SU-DHL-6 (cell line): ENCODE results near the gene SIGLEC9.

ENCODE experiments used
- EZH2phosphoT487 ChIP-seq: fragments of 200-600 bp; sonication (generic), shearing (Covaris generic); conservative IDR thresholded peaks from 2 replicates; pipeline ENCODE4 v1.6.1; 2018; ENCODE audit warnings: mild to moderate bottlenecking, antibody characterized with exemption, low read length, moderate library complexity, mixed read lengths
- TF ChIP-seq, protein P1 (sequence below): fragments of 200-600 bp; sonication (generic); IDR thresholded peaks from one replicate; pipeline ENCODE4 v1.5.1; 2017; ENCODE audit warnings: antibody characterized with exemption, mild to moderate bottlenecking, low read length, moderate library complexity; ENCODE audit not compliant: insufficient read depth, poor library complexity, severe bottlenecking

DNA sequence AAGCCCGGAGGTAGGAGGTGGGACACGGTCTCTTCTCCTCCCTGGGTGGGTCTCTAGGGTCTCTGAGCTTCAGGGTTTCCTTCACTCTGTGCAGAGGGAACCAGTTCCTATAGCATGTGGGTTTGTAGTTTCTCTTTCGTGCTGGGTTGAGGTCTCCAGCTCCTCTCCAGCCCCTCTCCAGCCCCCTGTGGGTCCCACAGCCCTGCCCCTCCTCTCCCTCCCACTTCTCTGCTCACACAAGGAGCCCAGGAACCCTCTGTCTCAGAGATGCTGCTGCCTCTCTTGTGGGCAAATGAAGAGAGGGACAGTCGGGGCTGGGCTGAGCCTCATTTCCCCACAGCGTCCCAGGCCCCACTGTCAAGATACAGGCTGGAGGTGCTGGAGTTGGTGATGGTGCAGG is 18.8 kb downstream of the SIGLEC9 start:
- TF ChIP-seq, protein P1, sequence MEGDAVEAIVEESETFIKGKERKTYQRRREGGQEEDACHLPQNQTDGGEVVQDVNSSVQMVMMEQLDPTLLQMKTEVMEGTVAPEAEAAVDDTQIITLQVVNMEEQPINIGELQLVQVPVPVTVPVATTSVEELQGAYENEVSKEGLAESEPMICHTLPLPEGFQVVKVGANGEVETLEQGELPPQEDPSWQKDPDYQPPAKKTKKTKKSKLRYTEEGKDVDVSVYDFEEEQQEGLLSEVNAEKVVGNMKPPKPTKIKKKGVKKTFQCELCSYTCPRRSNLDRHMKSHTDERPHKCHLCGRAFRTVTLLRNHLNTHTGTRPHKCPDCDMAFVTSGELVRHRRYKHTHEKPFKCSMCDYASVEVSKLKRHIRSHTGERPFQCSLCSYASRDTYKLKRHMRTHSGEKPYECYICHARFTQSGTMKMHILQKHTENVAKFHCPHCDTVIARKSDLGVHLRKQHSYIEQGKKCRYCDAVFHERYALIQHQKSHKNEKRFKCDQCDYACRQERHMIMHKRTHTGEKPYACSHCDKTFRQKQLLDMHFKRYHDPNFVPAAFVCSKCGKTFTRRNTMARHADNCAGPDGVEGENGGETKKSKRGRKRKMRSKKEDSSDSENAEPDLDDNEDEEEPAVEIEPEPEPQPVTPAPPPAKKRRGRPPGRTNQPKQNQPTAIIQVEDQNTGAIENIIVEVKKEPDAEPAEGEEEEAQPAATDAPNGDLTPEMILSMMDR: no peak
- TF ChIP-seq EZH2phosphoT487: no peak
